ENCODE measurements around the gene CLDN2.

DNA sequence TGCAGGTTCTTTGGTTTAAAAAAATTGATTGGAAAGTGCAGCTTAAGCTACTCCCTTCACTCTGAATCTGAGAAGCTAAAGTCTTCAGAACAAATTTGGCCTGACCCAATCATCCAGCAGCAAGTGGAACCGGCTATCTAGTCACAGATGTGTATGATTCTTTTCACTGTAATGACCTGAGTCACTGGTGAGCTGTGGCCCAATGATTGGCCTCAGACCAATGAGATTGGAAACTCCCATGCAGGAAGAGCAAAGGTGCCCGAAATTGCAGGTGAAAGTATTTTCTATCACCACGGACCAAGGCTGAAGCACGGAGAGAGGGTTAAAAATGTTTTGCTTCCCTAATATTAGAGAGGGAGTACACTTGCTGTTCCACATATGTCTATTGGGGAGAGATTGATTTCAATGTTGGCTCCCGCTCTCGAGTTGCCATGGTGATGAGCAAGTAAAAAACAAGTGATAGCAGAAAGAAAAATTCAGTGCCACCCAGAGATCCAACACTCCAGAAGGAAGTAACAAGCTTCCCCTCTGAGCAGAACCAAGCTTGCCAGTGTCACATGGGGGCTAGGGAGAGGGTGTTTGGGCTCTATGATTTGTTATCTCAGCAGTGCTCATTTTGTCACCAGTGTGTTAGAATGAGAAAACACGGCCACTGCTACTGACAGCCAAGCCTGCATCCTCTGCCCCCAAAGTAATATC lies 28.3 kb upstream of the CLDN2 start:
- TF ChIP-seq POLR2A (IDR thresholded peaks at IDR 0.05; ENCODE audit: low read depth, low read length) = no peak
- no peak for TF ChIP-seq POLR2AphosphoS5 (IDR thresholded peaks at IDR 0.05; ENCODE audit: low read depth, low read length)
- TF ChIP-seq TAF1 (IDR thresholded peaks at IDR 0.05; ENCODE audit: low read depth, low read length) = no peak
- TF ChIP-seq SPI1 (IDR thresholded peaks at IDR 0.05; ENCODE audit: low read depth, low read length) = no peak
- TF ChIP-seq PAX5 (IDR thresholded peaks at IDR 0.05; ENCODE audit: insufficient read depth, low read length, severe bottlenecking) = no peak
